NT2/D1 (cell line): ENCODE data around the gene ARHGAP33.

ENCODE experiments used
- YY1 ChIP-seq: IDR thresholded peaks from 2 replicates; pipeline ENCODE4 v1.6.1; 2011; ENCODE audit not compliant: insufficient read length, insufficient read depth
- ZNF274 ChIP-seq: IDR thresholded peaks from 2 replicates; pipeline ENCODE4 v1.6.1; 2011; ENCODE audit warnings: mild to moderate bottlenecking, low read depth, low read length

- TF ChIP-seq YY1 (no peak), ZNF274 (no peak)
These were observed 37.9 kb downstream of the ARHGAP33 start for GRCh38 chr19:35813043-35813890.
